ENCODE measurements around the gene CCDC149.

Gene CCDC149

DNA sequence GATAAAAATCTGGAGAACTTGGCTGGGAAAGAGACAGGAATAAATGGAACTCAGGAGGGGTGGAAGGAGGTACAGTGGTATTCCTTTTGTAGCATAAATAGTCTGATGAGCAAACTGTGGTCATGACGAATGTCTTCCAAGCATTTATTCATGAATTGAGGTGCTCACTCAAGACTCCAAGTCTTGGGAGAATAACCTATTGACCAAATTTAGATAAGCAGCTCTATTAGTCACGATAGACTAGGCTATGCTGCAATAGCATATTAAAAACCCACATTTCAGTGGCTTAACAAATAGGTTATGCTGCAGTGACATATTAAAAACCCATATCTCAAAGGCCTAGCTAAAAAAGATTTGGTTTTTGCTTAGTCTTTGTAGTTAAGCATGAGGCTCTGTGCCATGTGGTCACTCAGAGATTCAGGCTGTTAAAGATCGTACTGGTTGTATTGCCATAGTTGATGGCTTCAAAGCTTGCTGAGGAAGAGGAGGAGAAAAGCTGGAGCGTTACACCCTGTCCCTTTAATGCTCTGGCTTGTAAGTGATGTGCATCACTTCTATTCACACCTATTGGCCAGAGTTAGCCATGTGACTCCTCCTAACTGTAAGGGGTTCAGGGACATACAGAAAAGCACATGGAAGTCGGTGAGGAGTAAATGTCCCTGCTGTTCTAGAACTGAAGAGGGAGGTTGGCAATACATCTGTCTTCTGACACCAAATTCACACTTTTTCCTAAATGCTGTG, 24.5 kb upstream of the CCDC149 start:
- no peak overlapping the region for H3K4me3 ChIP-seq (ENCODE audit: low read depth, low read length)
- TF ChIP-seq, protein P1, sequence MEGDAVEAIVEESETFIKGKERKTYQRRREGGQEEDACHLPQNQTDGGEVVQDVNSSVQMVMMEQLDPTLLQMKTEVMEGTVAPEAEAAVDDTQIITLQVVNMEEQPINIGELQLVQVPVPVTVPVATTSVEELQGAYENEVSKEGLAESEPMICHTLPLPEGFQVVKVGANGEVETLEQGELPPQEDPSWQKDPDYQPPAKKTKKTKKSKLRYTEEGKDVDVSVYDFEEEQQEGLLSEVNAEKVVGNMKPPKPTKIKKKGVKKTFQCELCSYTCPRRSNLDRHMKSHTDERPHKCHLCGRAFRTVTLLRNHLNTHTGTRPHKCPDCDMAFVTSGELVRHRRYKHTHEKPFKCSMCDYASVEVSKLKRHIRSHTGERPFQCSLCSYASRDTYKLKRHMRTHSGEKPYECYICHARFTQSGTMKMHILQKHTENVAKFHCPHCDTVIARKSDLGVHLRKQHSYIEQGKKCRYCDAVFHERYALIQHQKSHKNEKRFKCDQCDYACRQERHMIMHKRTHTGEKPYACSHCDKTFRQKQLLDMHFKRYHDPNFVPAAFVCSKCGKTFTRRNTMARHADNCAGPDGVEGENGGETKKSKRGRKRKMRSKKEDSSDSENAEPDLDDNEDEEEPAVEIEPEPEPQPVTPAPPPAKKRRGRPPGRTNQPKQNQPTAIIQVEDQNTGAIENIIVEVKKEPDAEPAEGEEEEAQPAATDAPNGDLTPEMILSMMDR (IDR thresholded peaks at IDR 0.05; ENCODE audit: low read depth, low read length), result no peak

DNA sequence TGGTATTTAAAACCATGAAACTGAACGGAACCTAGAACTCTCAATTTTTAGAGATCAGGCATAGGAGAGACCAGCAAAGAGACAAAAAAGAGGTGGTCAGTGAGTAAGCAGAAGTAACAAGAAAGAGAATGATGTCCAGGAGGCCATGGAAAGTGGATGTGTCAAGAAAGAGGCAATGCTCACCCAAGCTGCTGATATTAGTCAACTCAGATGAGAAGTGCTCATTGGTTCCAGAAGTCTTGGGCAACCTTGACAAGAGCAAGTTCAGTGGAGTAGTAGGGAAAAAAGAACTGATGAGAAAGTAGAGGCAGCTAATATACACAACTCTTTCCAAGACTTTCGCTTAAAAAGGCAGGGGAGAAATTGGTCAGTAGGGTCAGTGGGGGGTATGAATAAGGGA, 23.0 kb upstream of the CCDC149 start:
- no peak overlapping the region for H3K4me3 ChIP-seq (ENCODE audit: low read depth, low read length)
- TF ChIP-seq, protein P1 (IDR thresholded peaks at IDR 0.05; ENCODE audit: low read depth, low read length), result no peak

DNA sequence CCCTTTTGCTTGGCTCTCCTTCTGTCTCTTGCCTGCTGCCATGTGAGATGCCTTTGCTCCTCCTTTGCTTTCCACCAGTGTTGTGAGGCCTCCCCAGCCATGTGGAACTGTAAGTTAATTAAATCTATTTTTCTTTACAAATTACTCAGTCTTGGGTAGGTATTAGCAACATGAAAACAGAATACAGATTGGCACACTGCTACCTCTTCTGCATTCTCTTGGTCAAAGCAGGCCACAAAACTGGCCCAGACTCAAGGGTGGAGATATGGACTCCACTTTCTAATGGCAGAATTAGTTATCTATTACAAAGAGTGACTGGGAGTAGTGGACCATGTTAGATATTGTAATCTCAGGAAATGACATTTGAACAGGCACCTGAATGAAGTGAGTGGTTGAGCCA, 21.5 kb upstream of the CCDC149 start:
- TF ChIP-seq, protein P1 (IDR thresholded peaks at IDR 0.05; ENCODE audit: low read depth, low read length), result no peak
- no peak overlapping the region for H3K4me3 ChIP-seq (ENCODE audit: low read depth, low read length)

DNA sequence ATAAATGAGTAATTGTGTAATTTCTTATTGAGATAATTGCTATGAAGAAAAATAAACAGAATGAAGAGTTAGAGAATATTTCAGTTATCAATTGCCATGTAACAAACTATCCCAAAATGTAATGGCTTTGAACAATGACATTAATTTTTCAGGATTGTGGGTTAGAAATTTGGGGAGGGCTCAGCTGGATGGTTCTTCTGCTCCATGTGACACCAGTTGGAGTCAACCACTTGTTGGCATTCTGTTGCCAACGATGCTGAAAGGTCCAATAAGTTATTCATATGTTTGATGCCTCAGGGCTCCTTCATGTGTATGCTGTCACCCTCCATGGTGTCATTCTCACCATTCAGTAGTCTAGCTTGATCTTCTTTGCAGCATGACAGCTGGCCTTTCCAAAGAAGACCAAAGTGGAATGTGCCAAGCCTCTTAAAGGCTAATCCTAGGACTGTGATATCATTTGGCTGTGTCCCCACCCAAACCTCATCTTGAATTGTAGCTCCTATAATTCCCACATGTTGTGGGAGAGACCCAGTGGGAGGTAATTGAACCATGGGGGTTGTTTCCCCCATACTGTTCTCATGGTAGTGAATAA, 20.9 kb upstream of the CCDC149 start:
- no peak overlapping the region for H3K4me3 ChIP-seq (ENCODE audit: low read depth, low read length)
- TF ChIP-seq, protein P1 (IDR thresholded peaks at IDR 0.05; ENCODE audit: low read depth, low read length), result no peak

DNA sequence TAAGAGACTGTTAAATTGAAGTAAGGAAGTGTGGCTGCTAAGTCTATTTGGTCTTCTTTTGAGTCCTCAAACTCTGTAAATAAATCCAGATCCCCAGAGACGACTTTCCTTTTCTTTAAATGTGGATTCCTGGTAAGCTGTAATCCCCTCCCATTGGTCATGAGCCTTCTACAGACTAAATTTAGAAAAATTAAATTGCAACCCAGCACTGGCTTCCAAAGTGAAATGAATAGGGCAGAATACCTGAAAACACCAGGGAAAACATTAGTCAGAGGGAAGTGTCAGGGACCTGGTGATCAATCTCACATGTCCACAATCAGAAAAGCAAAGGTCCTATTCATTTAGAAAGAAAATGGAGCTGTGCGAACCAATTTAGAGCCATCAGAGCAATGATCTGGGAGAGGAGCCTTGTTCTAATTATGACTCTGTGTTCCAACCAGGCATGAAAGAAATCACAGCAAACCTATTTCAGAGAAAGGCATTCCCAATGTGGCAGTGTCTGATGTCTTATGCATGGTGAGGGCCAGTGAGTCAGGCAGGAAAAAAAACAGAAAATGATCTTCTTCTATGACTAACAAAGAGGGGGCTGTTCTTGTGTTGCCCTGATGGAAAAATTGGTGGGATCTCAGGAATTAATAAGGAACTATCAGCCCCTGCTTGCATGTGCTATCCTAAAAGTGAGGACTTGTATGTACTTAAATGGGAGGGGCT, 19.8 kb upstream of the CCDC149 start:
- TF ChIP-seq, protein P1 (IDR thresholded peaks at IDR 0.05; ENCODE audit: low read depth, low read length), result no peak
- H3K4me3 ChIP-seq (ENCODE audit: low read depth, low read length), result no peak overlapping the region

DNA sequence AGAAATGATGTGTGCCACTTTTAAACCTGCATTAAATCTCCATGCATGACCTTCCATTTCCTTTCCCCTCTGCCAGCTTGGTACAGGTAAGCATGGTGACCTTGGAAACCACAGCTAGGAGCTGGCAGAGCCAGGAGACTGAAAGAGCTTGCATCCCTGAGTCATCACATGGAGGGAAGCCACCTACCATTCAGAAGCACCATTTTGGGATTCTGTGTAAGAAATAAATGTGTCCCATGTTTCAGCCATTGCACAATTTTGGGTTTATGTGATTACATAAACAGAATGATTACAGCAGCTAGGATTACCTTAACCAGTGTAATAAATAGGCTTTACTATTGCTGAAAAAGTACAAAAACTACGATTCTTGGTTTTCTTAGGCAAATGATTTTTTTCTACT, 17.3 kb upstream of the CCDC149 start:
- no peak overlapping the region for H3K4me3 ChIP-seq (ENCODE audit: low read depth, low read length)
- TF ChIP-seq, protein P1 (IDR thresholded peaks at IDR 0.05; ENCODE audit: low read depth, low read length), result no peak

DNA sequence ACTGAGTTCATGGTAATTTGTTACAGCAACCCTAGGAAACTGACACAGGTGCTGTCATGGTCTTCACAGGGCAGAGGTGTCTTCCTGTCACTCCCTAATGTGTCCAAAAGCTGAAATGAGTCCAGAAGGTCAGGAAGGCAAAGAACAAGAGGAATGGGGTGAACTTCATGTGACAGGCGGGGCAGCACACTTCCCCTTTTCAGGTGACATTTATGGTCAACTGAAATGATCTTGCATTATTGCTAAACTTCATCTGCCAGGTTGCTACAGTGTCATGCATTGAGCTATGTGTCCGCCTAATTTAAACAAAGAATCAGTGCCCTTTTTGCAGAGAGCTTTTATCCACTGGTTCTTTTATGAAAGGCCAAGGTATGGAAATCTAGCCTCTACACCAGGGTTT, 15.9 kb upstream of the CCDC149 start:
- TF ChIP-seq, protein P1 (IDR thresholded peaks at IDR 0.05; ENCODE audit: low read depth, low read length), result no peak

More for the DNA sequence above, 15.9 kb upstream of the CCDC149 start:
- H3K4me3 ChIP-seq (ENCODE audit: low read depth, low read length), result no peak overlapping the region

Measured in WI38 (cell line).